H1 (cell line): ENCODE data around the gene ARL5A. TPM values are rescaled to one million over a fixed set of nuclear protein-coding genes. Genes with fewer than 3 reads are reported as not detected.

Source experiments
- CTCF ChIA-PET: fragments of 300-600 bp; sonication (Branson Sonifier 250); formaldehyde crosslinking; loops from one replicate; lab custom pipeline; 2021; ENCODE audit not compliant: partially characterized antibody; lab: Charles Lee
- POLR2A ChIA-PET: fragments of 300-600 bp; sonication (Branson Sonifier 250); formaldehyde crosslinking; loops from one replicate; lab custom pipeline; 2021; ENCODE audit warnings: inconsistent platforms; ENCODE audit not compliant: partially characterized antibody; lab: Charles Lee
- DNase-seq, 2 experiments: peaks; one replicate each; pipeline versions ENCODE4 v3.0.0 to v3.0.0-alpha.2; 2010 to 2022; ENCODE audit warnings: low spot score in 2 of 2, low read depth in 1 of 2, mixed read lengths in 1 of 2
- FAIRE-seq: peaks from 2 replicates; lab custom pipeline; 2011; peaks lifted over from hg19 to GRCh38; lab: Jason Lieb, UNC
- H2AFZ ChIP-seq: 2 replicates; pipeline ENCODE4 v1.8.1; 2012; ENCODE audit warnings: low read length, inconsistent platforms
- H2AK5ac ChIP-seq: 2 replicates; pipeline ENCODE4 v1.6.1; 2013; ENCODE audit warnings: low read depth, low read length
- H2BK120ac ChIP-seq: replicated peaks from 2 replicates; pipeline ENCODE3; 2013; ENCODE audit warnings: low read depth, low read length, inconsistent platforms
- H2BK12ac ChIP-seq: 2 replicates; pipeline ENCODE4 v1.6.1; 2013; ENCODE audit warnings: low read depth, low read length
- H2BK15ac ChIP-seq: 2 replicates; pipeline ENCODE4 v1.6.1; 2013; ENCODE audit warnings: low read length
- H2BK20ac ChIP-seq: 2 replicates; pipeline ENCODE4 v1.6.1; 2013; ENCODE audit warnings: low read length
- H2BK5ac ChIP-seq: 2 replicates; pipeline ENCODE4 v1.6.1; 2013; ENCODE audit warnings: low read depth, low read length
- H3K14ac ChIP-seq: 2 replicates; pipeline ENCODE4 v1.6.1; 2013; ENCODE audit warnings: inconsistent platforms; ENCODE audit not compliant: insufficient read length
- H3K18ac ChIP-seq: 2 replicates; pipeline ENCODE4 v1.6.1; 2013; ENCODE audit warnings: low read length; ENCODE audit errors: extremely low read depth
- H3K23ac ChIP-seq: 2 replicates; pipeline ENCODE4 v1.6.1; 2013; ENCODE audit warnings: inconsistent platforms; ENCODE audit not compliant: insufficient read length
- H3K23me2 ChIP-seq: 2 replicates; pipeline ENCODE4 v1.6.1; 2013; ENCODE audit warnings: low read depth, low read length
- H3K27ac ChIP-seq: 2 replicates; pipeline ENCODE4 v1.6.1; 2011; ENCODE audit warnings: low read depth, low read length, inconsistent platforms
- H3K27me3 ChIP-seq, 4 experiments: replicated peaks in 1 of 4; 1 replicate in 1 of 4; 2 replicates in 3 of 4; pipeline versions ENCODE4 v1.6.1 to v1.8.1; 2011 to 2013; ENCODE audit warnings: low read length in 3 of 4, mild to moderate bottlenecking in 3 of 4, inconsistent platforms in 2 of 4, mixed read lengths in 2 of 4, moderate library complexity in 1 of 4; ENCODE audit not compliant: control insufficient read depth in 3 of 4, insufficient read depth in 3 of 4; ENCODE audit errors: extremely low read depth in 1 of 4
- H3K36me3 ChIP-seq, 4 experiments: 2 replicates each; pipeline versions ENCODE4 v1.6.1 to v1.8.1; 2011 to 2013; ENCODE audit warnings: mild to moderate bottlenecking in 4 of 4, low read length in 3 of 4, moderate library complexity in 2 of 4, control low read depth in 1 of 4, inconsistent platforms in 1 of 4; ENCODE audit not compliant: insufficient read depth in 4 of 4, control insufficient read depth in 2 of 4
- H3K4ac ChIP-seq: replicated peaks from 2 replicates; pipeline ENCODE3; 2013; ENCODE audit warnings: low read length, low read depth, mixed read lengths, inconsistent platforms; ENCODE audit not compliant: insufficient read length
- H3K4me1 ChIP-seq, 4 experiments: replicated peaks in 1 of 4; 1 replicate in 1 of 4; 2 replicates in 3 of 4; pipeline versions ENCODE4 v1.6.1 to v1.8.1; 2011 to 2013; ENCODE audit warnings: low read length in 3 of 4, inconsistent platforms in 2 of 4, mixed read lengths in 1 of 4; ENCODE audit not compliant: insufficient read depth in 4 of 4, control insufficient read depth in 3 of 4
- H3K4me2 ChIP-seq, 2 experiments: 2 replicates each; pipeline versions ENCODE4 v1.6.1 to v1.8.1; 2011 to 2013; ENCODE audit warnings: low read depth in 2 of 2, low read length in 2 of 2, control low read depth in 1 of 2, inconsistent platforms in 1 of 2, mild to moderate bottlenecking in 1 of 2; ENCODE audit not compliant: insufficient read depth in 1 of 2
- H3K4me3 ChIP-seq, 4 experiments: fragments of 200-600, 300-600 bp in 1 of 4; sonication (generic), shearing (Covaris generic), sonication (Bioruptor Twin) in 1 of 4; 2 replicates each; pipeline versions ENCODE4 v1.5.1 to v1.8.1; 2011 to 2016; ENCODE audit warnings: low read length in 4 of 4, low read depth in 3 of 4, control low read depth in 2 of 4, inconsistent platforms in 2 of 4, mild to moderate bottlenecking in 2 of 4, mixed read lengths in 1 of 4, moderate library complexity in 1 of 4; ENCODE audit not compliant: insufficient read depth in 2 of 4; ENCODE audit errors: extremely low read depth in 1 of 4
- H3K56ac ChIP-seq: replicated peaks from 2 replicates; pipeline ENCODE3; 2013; ENCODE audit warnings: low read depth, mild to moderate bottlenecking, mixed read lengths, low read length, inconsistent platforms; ENCODE audit not compliant: insufficient read length
- H3K79me1 ChIP-seq: 2 replicates; pipeline ENCODE4 v1.6.1; 2013; ENCODE audit warnings: low read depth, low read length, control low read depth
- H3K79me2 ChIP-seq, 2 experiments: 2 replicates each; pipeline versions ENCODE4 v1.6.1 to v1.8.1; 2012 to 2013; ENCODE audit warnings: low read length in 2 of 2, mild to moderate bottlenecking in 2 of 2, inconsistent platforms in 1 of 2; ENCODE audit not compliant: insufficient read depth in 2 of 2, control insufficient read depth in 1 of 2
- H3K9ac ChIP-seq, 4 experiments: replicated peaks in 1 of 4; 1 replicate in 1 of 4; 2 replicates in 3 of 4; pipeline versions ENCODE4 v1.6.1 to v1.8.1; 2011 to 2013; ENCODE audit warnings: low read depth in 3 of 4, low read length in 3 of 4, control low read depth in 2 of 4, mild to moderate bottlenecking in 2 of 4, moderate library complexity in 2 of 4, inconsistent platforms in 1 of 4; ENCODE audit errors: extremely low read depth in 1 of 4
- H3K9me3 ChIP-seq, 2 experiments: 2 replicates each; pipeline versions ENCODE4 v1.6.1 to v1.8.1; 2012 to 2013; ENCODE audit warnings: mild to moderate bottlenecking in 2 of 2, moderate library complexity in 2 of 2, control low read depth in 1 of 2, inconsistent platforms in 1 of 2, low read depth in 1 of 2, low read length in 1 of 2, mixed read lengths in 1 of 2; ENCODE audit not compliant: insufficient read depth in 2 of 2
- H4K20me1 ChIP-seq, 2 experiments: replicated peaks in 1 of 2; 2 replicates each; pipeline versions ENCODE3 to v1.8.1; 2011 to 2013; ENCODE audit warnings: inconsistent platforms in 2 of 2, low read length in 2 of 2, mild to moderate bottlenecking in 1 of 2; ENCODE audit not compliant: insufficient read depth in 2 of 2, control insufficient read depth in 1 of 2
- H4K5ac ChIP-seq: 2 replicates; pipeline ENCODE4 v1.6.1; 2013; ENCODE audit warnings: low read length, low read depth, mixed read lengths, inconsistent platforms; ENCODE audit not compliant: insufficient read length
- H4K8ac ChIP-seq: 2 replicates; pipeline ENCODE4 v1.8.0; 2013; ENCODE audit warnings: mild to moderate bottlenecking, moderate library complexity, low read length, inconsistent platforms; ENCODE audit not compliant: insufficient read depth; ENCODE audit errors: extremely low read depth
- H4K91ac ChIP-seq: replicated peaks from 2 replicates; pipeline ENCODE3; 2013; ENCODE audit warnings: low read length, mixed read lengths, inconsistent platforms; ENCODE audit not compliant: insufficient read length
- BACH1 ChIP-seq: IDR thresholded peaks from 2 replicates; pipeline ENCODE4 v1.6.1; 2012; ENCODE audit warnings: low read length, improper control_type of control experiment
- BRCA1 ChIP-seq: IDR thresholded peaks from 2 replicates; pipeline ENCODE4 v1.6.1; 2012; ENCODE audit warnings: low read depth, low read length, improper control_type of control experiment
- CREB1 ChIP-seq: IDR thresholded peaks from 2 replicates; pipeline ENCODE4 v1.6.1; 2012; ENCODE audit warnings: inconsistent platforms
- HDAC2 ChIP-seq, 2 experiments: fragments of 300-600 bp in 1 of 2; sonication (generic) in 1 of 2; IDR thresholded peaks; 2 replicates each; pipeline ENCODE4 v1.6.1; 2011 to 2012; ENCODE audit warnings: low read depth in 2 of 2, low read length in 2 of 2, mild to moderate bottlenecking in 2 of 2, moderate library complexity in 2 of 2, borderline replicate concordance in 1 of 2, inconsistent platforms in 1 of 2
- JUND ChIP-seq: IDR thresholded peaks from 2 replicates; pipeline ENCODE4 v1.6.1; 2011; ENCODE audit warnings: mild to moderate bottlenecking, improper control_type of control experiment, low read length
- NRF1 ChIP-seq: IDR thresholded peaks from 2 replicates; pipeline ENCODE4 v1.6.1; 2011; ENCODE audit warnings: mild to moderate bottlenecking, low read depth, low read length, improper control_type of control experiment
- POLR2AphosphoS5 ChIP-seq: IDR thresholded peaks from 2 replicates; pipeline ENCODE4 v1.6.1; 2011; ENCODE audit warnings: low read depth, low read length
- RBBP5 ChIP-seq: IDR thresholded peaks from 2 replicates; pipeline ENCODE4 v1.7.1; 2012; ENCODE audit warnings: low read depth, mild to moderate bottlenecking, inconsistent platforms, low read length, moderate library complexity, borderline replicate concordance
- SAP30 ChIP-seq: fragments of 300-600 bp; sonication (generic); IDR thresholded peaks from 2 replicates; pipeline ENCODE4 v1.7.1; 2012; ENCODE audit warnings: low read length, moderate library complexity, mild to moderate bottlenecking, inconsistent platforms; ENCODE audit not compliant: insufficient read depth, insufficient replicate concordance
- SIN3A ChIP-seq, 2 experiments: IDR thresholded peaks in 1 of 2; conservative IDR thresholded peaks in 1 of 2; 2 replicates each; pipeline ENCODE4 v1.6.1; 2011 to 2012; ENCODE audit warnings: low read length in 2 of 2, improper control_type of control experiment in 1 of 2, low read depth in 1 of 2, mild to moderate bottlenecking in 1 of 2
- TAF1 ChIP-seq: IDR thresholded peaks from 2 replicates; pipeline ENCODE4 v1.6.1; 2011; ENCODE audit warnings: mild to moderate bottlenecking, low read depth, low read length
- TBP ChIP-seq: IDR thresholded peaks from 2 replicates; pipeline ENCODE4 v1.6.1; 2011; ENCODE audit warnings: low read depth, low read length, improper control_type of control experiment
- YY1 ChIP-seq: IDR thresholded peaks from 2 replicates; pipeline ENCODE4 v1.6.1; 2011; ENCODE audit warnings: low read depth, mild to moderate bottlenecking, low read length
- WGBS, 2 experiments: shearing (Covaris generic) in 1 of 2; methylation state at CpG; one replicate each; pipeline versions ENCODE4 v1.1.6 to v1.1.7; 2013 to 2015; ENCODE audit warnings: low lambda C conversion rate in 2 of 2, mixed read lengths in 2 of 2, inconsistent platforms in 1 of 2, low coverage in 1 of 2, missing lambda C conversion rate in 1 of 2; ENCODE audit not compliant: insufficient replicate concordance in 2 of 2, insufficient coverage in 1 of 2, insufficient read length in 1 of 2; ENCODE audit errors: extremely low coverage in 1 of 2, missing lambda C conversion rate in 1 of 2; 5-methylcytosine and 5-hydroxymethylcytosine counted together
- polyA plus RNA-seq, 7 experiments: library from polyadenylated mRNA; depleted of rRNA in 3 of 7; stranded (reverse) in 5 of 7; unstranded in 2 of 7; fragments of >200 nt in 5 of 7; fragments of 200-250 nt in 2 of 7; gene quantifications; 1 replicate in 5 of 7; 2 replicates in 1 of 7; 4 replicates in 1 of 7; pipeline versions ENCODE4 v1.2.1 to v1.2.3, GENCODE V29; 2011 to 2013; ENCODE audit warnings: missing spikeins in 2 of 7, mixed read lengths in 2 of 7
- total RNA-seq: library from RNA; stranded (reverse); fragmentation: NEBNext Ultra II Directional; extraction: Animal tissue kit (Norgen Biotek cat#: 25700); gene quantifications from 2 replicates; pipeline ENCODE4 v1.2.1, GENCODE V29; 2021

ARL5A gene
- total and polyA plus RNA-seq, 2 of the 8 experiments (the other 6 are each of a cell fraction or from before 2014, with no cell fraction given), result 12.6 to 86.3 TPM

DNA sequence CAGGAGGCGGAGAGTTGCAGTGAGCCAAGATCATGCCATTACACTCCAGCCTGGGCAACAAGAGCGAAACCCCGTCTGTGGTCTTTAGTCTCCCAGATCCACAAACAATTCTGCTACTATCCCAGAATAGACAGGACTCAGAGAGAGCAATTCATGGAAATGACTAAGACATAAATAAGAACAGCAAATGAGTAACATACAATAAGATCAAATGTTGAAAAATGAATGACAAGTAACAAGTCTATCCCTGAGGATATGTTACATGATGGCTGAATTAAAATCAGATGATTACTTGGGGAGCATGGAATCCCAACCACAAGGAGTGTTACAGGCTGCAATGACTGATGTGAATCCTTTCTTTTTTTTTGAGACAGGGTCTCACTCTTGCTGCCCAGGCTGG is 10.3 kb downstream of the ARL5A start:
- H2BK20ac ChIP-seq, result no peak overlapping the region
- H3K4me1 ChIP-seq, result no peaks in the 10 kb centered on the region
- H4K8ac ChIP-seq, result no peak overlapping the region
- H3K18ac ChIP-seq, result no peak overlapping the region
- H3K4me2 ChIP-seq, result no peak overlapping the region
- ChIA-PET CTCF (interaction anchor here (0.7 to 3.3 kb wide), 2 partner anchors 11 to 110 kb away, joined by 3 to 22 read pairs; no protein-coding TSS in a partner anchor), POLR2A (interaction anchor here (3.5 kb wide), 1 partner anchor 10 kb away, joined by 21 read pairs; the partner anchor contains the start of gene ARL5A)
- H3K9me3 ChIP-seq, result no peaks in the 10 kb centered on the region
- no peak overlapping the region for H3K27ac ChIP-seq
- no peak overlapping the region for H3K56ac ChIP-seq
- no peaks in the 10 kb centered on the region for H3K23me2 ChIP-seq
- no peak overlapping the region for H2AK5ac ChIP-seq
- no peak for DNase-seq
- no peak overlapping the region for H3K4me3 ChIP-seq
- H3K14ac ChIP-seq, result no peak overlapping the region
- no peak overlapping the region for H4K5ac ChIP-seq
- H3K79me1 ChIP-seq, result peaks cover 10% of the 10 kb centered on the region
- no peak for FAIRE-seq
- no peaks in the 10 kb centered on the region for H3K27me3 ChIP-seq
- H2BK120ac ChIP-seq, result no peak overlapping the region
- H4K20me1 ChIP-seq, result peaks cover 2% of the 10 kb centered on the region in 2 experiments
- H2AFZ ChIP-seq, result no peak overlapping the region
- H3K9ac ChIP-seq, result no peak overlapping the region
- H3K4ac ChIP-seq, result no peak overlapping the region
- H3K79me2 ChIP-seq, result peaks cover 17 to 75% of the 10 kb centered on the region in 2 experiments
- H3K36me3 ChIP-seq, result peaks cover 0 to 23% (median 2%) of the 10 kb centered on the region in 4 experiments; a peak in 5 of 8 replicates
- no peak for TF ChIP-seq TBP
- TF ChIP-seq SAP30, result no peak
- TF ChIP-seq BACH1, result no peak
- TF ChIP-seq POLR2AphosphoS5, result no peak
- TF ChIP-seq BRCA1, result no peak
- TF ChIP-seq CREB1, result no peak
- no peak for TF ChIP-seq SIN3A (conservative IDR thresholded peaks at IDR 0.05 in 1 of 2, IDR thresholded peaks at IDR 0.05 in 1 of 2; ENCODE audit: low read depth in 1 of 2, low read length in 2 of 2)
- TF ChIP-seq JUND, result no peak
- no peak for TF ChIP-seq NRF1
- TF ChIP-seq HDAC2 (IDR thresholded peaks at IDR 0.05; ENCODE audit: borderline replicate concordance in 1 of 2, low read depth in 2 of 2, low read length in 2 of 2), result no peak
- TF ChIP-seq YY1, result no peak
- no peak for TF ChIP-seq TAF1
- no peak for TF ChIP-seq RBBP5
- no peak overlapping the region for H2BK5ac ChIP-seq
- H3K23ac ChIP-seq, result no peak overlapping the region
- H4K91ac ChIP-seq, result no peak overlapping the region
- no peak overlapping the region for H2BK15ac ChIP-seq
- 96% methylated on average over 3 of the region's 3 CpGs; no CpG with 5 or more reads in 1 of the 2 experiments for WGBS, 2 experiments
- H2BK12ac ChIP-seq, result no peak overlapping the region
